HL-60 (cell line): Measurements from ENCODE around the gene SH3D19.

ENCODE experiments used
- DNase-seq, 2 experiments: peaks; one replicate each; pipeline ENCODE4 v3.0.0-alpha.2; 2010 to 2020; ENCODE audit warnings: low read depth in 1 of 2, low spot score in 1 of 2
- H3K27ac ChIP-seq: fragments of 250-450 bp; sonication (Bioruptor Pico); replicated peaks from 2 replicates; pipeline ENCODE4 v1.5.1; 2020; ENCODE audit warnings: mild to moderate bottlenecking, moderate library complexity
- H3K27me3 ChIP-seq: fragments of 250-450 bp; sonication (Bioruptor Pico); 2 replicates; pipeline ENCODE4 v1.5.1; 2021; ENCODE audit warnings: mild to moderate bottlenecking, moderate library complexity; ENCODE audit not compliant: insufficient read depth, poor library complexity, severe bottlenecking
- H3K4me3 ChIP-seq: replicated peaks from 2 replicates; pipeline ENCODE4 v1.5.1; 2011; ENCODE audit warnings: mild to moderate bottlenecking, control low read depth, low read length; ENCODE audit not compliant: insufficient read depth
- GABPA ChIP-seq: IDR thresholded peaks from 2 replicates; pipeline ENCODE4 v1.6.1; 2012; ENCODE audit warnings: low read depth
- POLR2AphosphoS5 ChIP-seq: IDR thresholded peaks from 2 replicates; pipeline ENCODE4 v1.6.1; 2012; ENCODE audit warnings: low read depth
- SPI1 ChIP-seq: IDR thresholded peaks from 2 replicates; pipeline ENCODE4 v1.6.1; 2012; ENCODE audit warnings: low read depth, mild to moderate bottlenecking, borderline replicate concordance
- TF ChIP-seq, protein P1 (sequence below): IDR thresholded peaks from 2 replicates; pipeline ENCODE4 v1.6.1; 2012; ENCODE audit warnings: low read depth; ENCODE audit not compliant: insufficient replicate concordance
- TF ChIP-seq, protein P2 (sequence below): IDR thresholded peaks from one replicate; pipeline ENCODE4 v1.5.1; 2011; ENCODE audit warnings: low read length, control low read depth, inconsistent platforms; ENCODE audit not compliant: insufficient read depth

Gene SH3D19

GRCh38 chr4:151150821-151151580, 174.4 kb downstream of the SH3D19 start:
- no peak for DNase-seq
- Histone ChIP-seq H3K27me3 (no peaks in the 10 kb centered on the region), H3K27ac (no peak overlapping the region), H3K4me3 (no peak overlapping the region)
- TF ChIP-seq GABPA (no peak), POLR2AphosphoS5 (no peak)
- TF ChIP-seq, protein P1, sequence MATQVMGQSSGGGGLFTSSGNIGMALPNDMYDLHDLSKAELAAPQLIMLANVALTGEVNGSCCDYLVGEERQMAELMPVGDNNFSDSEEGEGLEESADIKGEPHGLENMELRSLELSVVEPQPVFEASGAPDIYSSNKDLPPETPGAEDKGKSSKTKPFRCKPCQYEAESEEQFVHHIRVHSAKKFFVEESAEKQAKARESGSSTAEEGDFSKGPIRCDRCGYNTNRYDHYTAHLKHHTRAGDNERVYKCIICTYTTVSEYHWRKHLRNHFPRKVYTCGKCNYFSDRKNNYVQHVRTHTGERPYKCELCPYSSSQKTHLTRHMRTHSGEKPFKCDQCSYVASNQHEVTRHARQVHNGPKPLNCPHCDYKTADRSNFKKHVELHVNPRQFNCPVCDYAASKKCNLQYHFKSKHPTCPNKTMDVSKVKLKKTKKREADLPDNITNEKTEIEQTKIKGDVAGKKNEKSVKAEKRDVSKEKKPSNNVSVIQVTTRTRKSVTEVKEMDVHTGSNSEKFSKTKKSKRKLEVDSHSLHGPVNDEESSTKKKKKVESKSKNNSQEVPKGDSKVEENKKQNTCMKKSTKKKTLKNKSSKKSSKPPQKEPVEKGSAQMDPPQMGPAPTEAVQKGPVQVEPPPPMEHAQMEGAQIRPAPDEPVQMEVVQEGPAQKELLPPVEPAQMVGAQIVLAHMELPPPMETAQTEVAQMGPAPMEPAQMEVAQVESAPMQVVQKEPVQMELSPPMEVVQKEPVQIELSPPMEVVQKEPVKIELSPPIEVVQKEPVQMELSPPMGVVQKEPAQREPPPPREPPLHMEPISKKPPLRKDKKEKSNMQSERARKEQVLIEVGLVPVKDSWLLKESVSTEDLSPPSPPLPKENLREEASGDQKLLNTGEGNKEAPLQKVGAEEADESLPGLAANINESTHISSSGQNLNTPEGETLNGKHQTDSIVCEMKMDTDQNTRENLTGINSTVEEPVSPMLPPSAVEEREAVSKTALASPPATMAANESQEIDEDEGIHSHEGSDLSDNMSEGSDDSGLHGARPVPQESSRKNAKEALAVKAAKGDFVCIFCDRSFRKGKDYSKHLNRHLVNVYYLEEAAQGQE, result no peak

GRCh38 chr4:151148261-151148660, 177.1 kb downstream of the SH3D19 start:
- no peak overlapping the region for H3K27ac ChIP-seq
- TF ChIP-seq SPI1 (no peak), POLR2AphosphoS5 (no peak), GABPA (no peak)
- TF ChIP-seq, protein P2, sequence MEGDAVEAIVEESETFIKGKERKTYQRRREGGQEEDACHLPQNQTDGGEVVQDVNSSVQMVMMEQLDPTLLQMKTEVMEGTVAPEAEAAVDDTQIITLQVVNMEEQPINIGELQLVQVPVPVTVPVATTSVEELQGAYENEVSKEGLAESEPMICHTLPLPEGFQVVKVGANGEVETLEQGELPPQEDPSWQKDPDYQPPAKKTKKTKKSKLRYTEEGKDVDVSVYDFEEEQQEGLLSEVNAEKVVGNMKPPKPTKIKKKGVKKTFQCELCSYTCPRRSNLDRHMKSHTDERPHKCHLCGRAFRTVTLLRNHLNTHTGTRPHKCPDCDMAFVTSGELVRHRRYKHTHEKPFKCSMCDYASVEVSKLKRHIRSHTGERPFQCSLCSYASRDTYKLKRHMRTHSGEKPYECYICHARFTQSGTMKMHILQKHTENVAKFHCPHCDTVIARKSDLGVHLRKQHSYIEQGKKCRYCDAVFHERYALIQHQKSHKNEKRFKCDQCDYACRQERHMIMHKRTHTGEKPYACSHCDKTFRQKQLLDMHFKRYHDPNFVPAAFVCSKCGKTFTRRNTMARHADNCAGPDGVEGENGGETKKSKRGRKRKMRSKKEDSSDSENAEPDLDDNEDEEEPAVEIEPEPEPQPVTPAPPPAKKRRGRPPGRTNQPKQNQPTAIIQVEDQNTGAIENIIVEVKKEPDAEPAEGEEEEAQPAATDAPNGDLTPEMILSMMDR, result no peak
- TF ChIP-seq, protein P1, result no peak
- H3K27me3 ChIP-seq, result no peaks in the 10 kb centered on the region
- H3K4me3 ChIP-seq, result no peak overlapping the region
- DNase-seq, result no peak

- H3K27me3 ChIP-seq, result no peaks in the 10 kb centered on the region
- H3K4me3 ChIP-seq, result no peak overlapping the region
- TF ChIP-seq, protein P1, result no peak
- TF ChIP-seq POLR2AphosphoS5 (no peak), SPI1 (no peak), GABPA (no peak)
- H3K27ac ChIP-seq, result no peak overlapping the region
- DNase-seq, result no peak
Measured at GRCh38 chr4:151147000-151147399, 178.4 kb downstream of the SH3D19 start.

DNA sequence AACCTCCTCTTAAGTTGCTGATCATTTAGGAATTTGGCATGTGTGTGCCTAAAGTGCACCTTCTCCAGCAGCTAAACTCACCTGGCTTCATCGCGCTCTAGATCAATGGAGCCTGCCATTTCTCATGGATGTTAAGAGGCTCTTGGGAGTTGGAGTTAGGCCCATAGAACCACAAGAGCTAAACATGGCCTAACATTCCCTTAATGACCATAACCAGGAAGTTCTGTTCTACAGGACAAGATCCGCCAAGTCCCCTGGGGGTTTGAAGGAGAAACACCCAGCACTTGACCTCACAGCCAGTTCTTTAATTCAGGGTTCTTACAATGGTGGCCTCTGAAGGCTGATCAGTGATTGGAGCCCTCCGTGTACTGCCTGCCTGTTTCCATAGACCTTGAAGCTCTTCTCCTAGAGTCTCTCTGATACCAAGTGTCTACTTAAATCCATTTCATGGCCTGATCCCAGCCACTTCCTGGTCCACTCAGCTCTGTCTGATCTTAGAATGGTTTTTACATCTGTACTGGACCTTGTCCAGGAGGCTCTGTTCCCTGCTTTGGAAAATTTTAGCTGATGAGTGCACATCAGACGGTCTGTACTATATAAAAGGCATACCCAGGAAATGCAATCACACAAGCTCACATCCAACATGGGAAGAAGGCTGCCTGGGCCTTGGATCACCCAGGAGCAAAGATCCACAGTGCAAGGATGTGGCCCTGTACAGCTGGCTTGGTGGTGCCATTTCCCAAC, 180.9 kb downstream of the SH3D19 start:
- TF ChIP-seq GABPA, result no peak
- TF ChIP-seq POLR2AphosphoS5, result no peak
- TF ChIP-seq, protein P1, result no peak
- TF ChIP-seq, protein P2, result no peak
- no peak for TF ChIP-seq SPI1
- Histone ChIP-seq H3K27me3 (no peaks in the 10 kb centered on the region), H3K4me3 (no peak overlapping the region), H3K27ac (no peak overlapping the region)
- no peak for DNase-seq
